ENCODE measurements around the gene LGALSL.

Gene LGALSL

GRCh38 chr2:64439194-64439593 is 14.8 kb upstream of the LGALSL start:
- TF ChIP-seq EGR1 (IDR thresholded peaks at IDR 0.05) (no peak), RAD21 (IDR thresholded peaks at IDR 0.05; ENCODE audit: low read depth) (no peak), CREB1 (IDR thresholded peaks at IDR 0.05; ENCODE audit: low read depth) (no peak), ZBTB7A (IDR thresholded peaks at IDR 0.05; ENCODE audit: low read depth) (no peak), MAX (IDR thresholded peaks at IDR 0.05) (no peak), NFIC (IDR thresholded peaks at IDR 0.05) (no peak), FOXM1 (IDR thresholded peaks at IDR 0.05; ENCODE audit: borderline replicate concordance, low read depth) (no peak), CEBPB (IDR thresholded peaks at IDR 0.05) (no peak)

- TF ChIP-seq TAF1 (IDR thresholded peaks at IDR 0.05; ENCODE audit: low read depth) (no peak), CREB1 (IDR thresholded peaks at IDR 0.05; ENCODE audit: low read depth) (no peak)
Measured at GRCh38 chr2:64440843-64441242, 13.1 kb upstream of the LGALSL start.

- no peak for TF ChIP-seq TAF1 (IDR thresholded peaks at IDR 0.05; ENCODE audit: low read depth)
- no peak for TF ChIP-seq FOXM1 (IDR thresholded peaks at IDR 0.05; ENCODE audit: borderline replicate concordance, low read depth)
- no peak for TF ChIP-seq TCF12 (IDR thresholded peaks at IDR 0.05; ENCODE audit: low read depth)
- no peak for TF ChIP-seq CREB1 (IDR thresholded peaks at IDR 0.05; ENCODE audit: low read depth)
- TF ChIP-seq CEBPB (IDR thresholded peaks at IDR 0.05), result no peak
- TF ChIP-seq TEAD4 (IDR thresholded peaks at IDR 0.05), result no peak
- no peak for TF ChIP-seq USF1 (IDR thresholded peaks at IDR 0.05)
- no peak for TF ChIP-seq YY1 (IDR thresholded peaks at IDR 0.05; ENCODE audit: low read depth)
- TF ChIP-seq RAD21 (IDR thresholded peaks at IDR 0.05; ENCODE audit: low read depth), result no peak
- no peak for TF ChIP-seq NFIC (IDR thresholded peaks at IDR 0.05)
- TF ChIP-seq EGR1 (IDR thresholded peaks at IDR 0.05), result no peak
- TF ChIP-seq REST (IDR thresholded peaks at IDR 0.05; ENCODE audit: low read depth), result no peak
- no peak for TF ChIP-seq MAX (IDR thresholded peaks at IDR 0.05)
- TF ChIP-seq ZBTB7A (IDR thresholded peaks at IDR 0.05; ENCODE audit: low read depth), result no peak
- TF ChIP-seq EP300 (IDR thresholded peaks at IDR 0.05; ENCODE audit: borderline replicate concordance), result no peak
Measured at GRCh38 chr2:64442277-64442676, 11.7 kb upstream of the LGALSL start.

- TF ChIP-seq MAX (IDR thresholded peaks at IDR 0.05) (no peak), TAF1 (IDR thresholded peaks at IDR 0.05; ENCODE audit: low read depth) (no peak), FOXM1 (IDR thresholded peaks at IDR 0.05; ENCODE audit: borderline replicate concordance, low read depth) (no peak), TEAD4 (IDR thresholded peaks at IDR 0.05) (no peak), YY1 (IDR thresholded peaks at IDR 0.05; ENCODE audit: low read depth) (no peak), USF1 (IDR thresholded peaks at IDR 0.05) (no peak)
Measured at GRCh38 chr2:64442801-64443429, 11.0 kb upstream of the LGALSL start.

- no peak for TF ChIP-seq MAX (IDR thresholded peaks at IDR 0.05)
- no peak for TF ChIP-seq USF1 (IDR thresholded peaks at IDR 0.05)
- TF ChIP-seq FOXM1 (IDR thresholded peaks at IDR 0.05; ENCODE audit: borderline replicate concordance, low read depth), result no peak
- TF ChIP-seq ZBTB7A (IDR thresholded peaks at IDR 0.05; ENCODE audit: low read depth), result no peak
- no peak for TF ChIP-seq CEBPB (IDR thresholded peaks at IDR 0.05)
- TF ChIP-seq RAD21 (IDR thresholded peaks at IDR 0.05; ENCODE audit: low read depth), result no peak
- TF ChIP-seq EGR1 (IDR thresholded peaks at IDR 0.05), result no peak
- TF ChIP-seq TEAD4 (IDR thresholded peaks at IDR 0.05), result no peak
- no peak for TF ChIP-seq CREB1 (IDR thresholded peaks at IDR 0.05; ENCODE audit: low read depth)
- TF ChIP-seq TCF12 (IDR thresholded peaks at IDR 0.05; ENCODE audit: low read depth), result no peak
- no peak for TF ChIP-seq EP300 (IDR thresholded peaks at IDR 0.05; ENCODE audit: borderline replicate concordance)
- TF ChIP-seq REST (IDR thresholded peaks at IDR 0.05; ENCODE audit: low read depth), result no peak
- TF ChIP-seq NFIC (IDR thresholded peaks at IDR 0.05), result no peak
- TF ChIP-seq TAF1 (IDR thresholded peaks at IDR 0.05; ENCODE audit: low read depth), result no peak
- no peak for TF ChIP-seq YY1 (IDR thresholded peaks at IDR 0.05; ENCODE audit: low read depth)
Measured at GRCh38 chr2:64447317-64448040, 6.5 kb upstream of the LGALSL start.

Measured in Ishikawa (cell line).